A549 (cell line): ENCODE measurements around the gene DARS2. TPM values are rescaled to one million over a fixed set of nuclear protein-coding genes. Genes with fewer than 3 reads are reported as not detected.

Experiments used
- ATAC-seq, 2 experiments: fragments of 200-7000 bp in 1 of 2; fragments of >200 bp in 1 of 2; cut with Nextera tagmentation in 1 of 2; cut with Tn5 transposase in 1 of 2; 3 replicates each; pipeline versions ENCODE4 v1.8.0 to v1.9.1; 2018 to 2020; ENCODE audit warnings: mild to moderate bottlenecking in 1 of 2, moderate library complexity in 1 of 2
- CTCF ChIA-PET: fragments of 300-600 bp; sonication (Branson Sonifier 250); formaldehyde crosslinking; extraction: SDS; loops from one replicate; lab custom pipeline; 2021; ENCODE audit warnings: antibody characterized with exemption, inconsistent platforms; lab: Yijun Ruan, JAX
- POLR2A ChIA-PET: fragments of 350-600 bp; formaldehyde crosslinking; extraction: SDS; loops from one replicate; lab custom pipeline; 2021; ENCODE audit warnings: antibody characterized with exemption, inconsistent platforms; lab: Yijun Ruan, JAX
- DNase-seq, 2 experiments: peaks; one replicate each; pipeline versions ENCODE4 v3.0.0 to v3.0.0-alpha.2; 2011 to 2016; ENCODE audit warnings: low read depth in 1 of 2, low spot score in 1 of 2
- FAIRE-seq: peaks from 2 replicates; lab custom pipeline; 2011; peaks lifted over from hg19 to GRCh38; lab: Jason Lieb, UNC
- H3K27ac ChIP-seq, 2 experiments: fragments of >200 bp; sonication (Bioruptor Twin); formaldehyde crosslinking; 3 replicates each; pipeline ENCODE4 v1.5.1; 2016 to 2017
- H3K4me1 ChIP-seq: fragments of >200 bp; sonication (Bioruptor Twin); formaldehyde crosslinking; 3 replicates; pipeline ENCODE4 v1.6.1; 2016
- H3K4me2 ChIP-seq: fragments of >200 bp; sonication (Bioruptor Twin); formaldehyde crosslinking; 3 replicates; pipeline ENCODE4 v1.6.1; 2016
- H3K4me3 ChIP-seq: fragments of >200 bp; sonication (Bioruptor Twin); formaldehyde crosslinking; 3 replicates; pipeline ENCODE4 v1.5.1; 2016
- H3K9me3 ChIP-seq: fragments of >200 bp; sonication (Bioruptor Twin); formaldehyde crosslinking; 3 replicates; pipeline ENCODE4 v1.6.1; 2016
- EHF ChIP-seq: fragments of 250-450 bp; sonication (Bioruptor Pico); IDR thresholded peaks from 2 replicates; pipeline ENCODE4 v1.5.0; 2020; ENCODE audit warnings: mild to moderate bottlenecking
- EP300 ChIP-seq, 2 experiments: fragments of >200 bp; sonication (Bioruptor Twin); formaldehyde crosslinking; IDR thresholded peaks; 2 replicates in 1 of 2; 3 replicates in 1 of 2; pipeline ENCODE4 v1.6.1; 2016 to 2017
- FOSB ChIP-seq: fragments of 250-450 bp; sonication (Bioruptor Pico); IDR thresholded peaks from 2 replicates; pipeline ENCODE4 v1.5.0; 2020; ENCODE audit warnings: mild to moderate bottlenecking, moderate library complexity
- FOSL2 ChIP-seq, 2 experiments: fragments of 450-650 bp in 1 of 2; fragments of >200 bp in 1 of 2; sonication (Bioruptor Twin) in 1 of 2; formaldehyde crosslinking; IDR thresholded peaks; 2 replicates each; pipeline versions ENCODE4 v1.5.0 to v1.6.1; 2016 to 2020; ENCODE audit warnings: mild to moderate bottlenecking in 1 of 2, moderate library complexity in 1 of 2
- FOXS1 ChIP-seq: fragments of 250-450 bp; sonication (Bioruptor Pico); IDR thresholded peaks from 2 replicates; pipeline ENCODE4 v1.5.0; 2020; ENCODE audit warnings: mild to moderate bottlenecking, moderate library complexity
- GATA3 ChIP-seq: IDR thresholded peaks from 2 replicates; pipeline ENCODE4 v1.6.1; 2012; ENCODE audit warnings: borderline replicate concordance
- HDAC2 ChIP-seq: fragments of 200-600 bp; sonication (generic); IDR thresholded peaks from 2 replicates; pipeline ENCODE4 v1.6.1; 2016
- HEYL ChIP-seq: fragments of 250-450 bp; sonication (Bioruptor Pico); IDR thresholded peaks from 2 replicates; pipeline ENCODE4 v1.8.0; 2021; ENCODE audit warnings: mild to moderate bottlenecking, moderate library complexity
- HOXB13 ChIP-seq: fragments of 250-450 bp; sonication (Bioruptor Pico); IDR thresholded peaks from 2 replicates; pipeline ENCODE4 v1.5.0; 2020; ENCODE audit warnings: low read depth, mild to moderate bottlenecking, moderate library complexity
- HOXB5 ChIP-seq: fragments of 250-450 bp; sonication (Bioruptor Pico); IDR thresholded peaks from 2 replicates; pipeline ENCODE4 v1.5.0; 2020; ENCODE audit warnings: mild to moderate bottlenecking, moderate library complexity
- JUN ChIP-seq, 2 experiments: fragments of >200 bp; sonication (Bioruptor Twin); formaldehyde crosslinking; IDR thresholded peaks; 2 replicates in 1 of 2; 3 replicates in 1 of 2; pipeline ENCODE4 v1.6.1; 2016 to 2017
- JUNB ChIP-seq: fragments of >200 bp; sonication (Bioruptor Twin); formaldehyde crosslinking; IDR thresholded peaks from 2 replicates; pipeline ENCODE4 v1.6.1; 2016
- MAFK ChIP-seq: fragments of 450-650 bp; IDR thresholded peaks from 2 replicates; pipeline ENCODE4 v1.6.1; 2014; ENCODE audit not compliant: partially characterized antibody
- MYC ChIP-seq: IDR thresholded peaks from 2 replicates; pipeline ENCODE4 v1.6.1; 2012; ENCODE audit warnings: mild to moderate bottlenecking, inconsistent platforms, low read length, improper control_type of control experiment, borderline replicate concordance
- NFE2L2 ChIP-seq: fragments of 150-350 bp; conservative IDR thresholded peaks from 2 replicates; pipeline ENCODE4 v1.6.1; 2014; ENCODE audit warnings: low read length
- PHF8 ChIP-seq: fragments of 200-600 bp; sonication (generic); IDR thresholded peaks from 2 replicates; pipeline ENCODE4 v1.6.1; 2016; ENCODE audit warnings: low read depth, mild to moderate bottlenecking, antibody characterized with exemption, moderate library complexity, borderline replicate concordance
- POLR2A ChIP-seq: IDR thresholded peaks from 2 replicates; pipeline ENCODE4 v1.6.1; 2012; ENCODE audit warnings: mild to moderate bottlenecking, low read length
- RAD21 ChIP-seq, 2 experiments: fragments of >200 bp in 1 of 2; sonication (Bioruptor Twin) in 1 of 2; formaldehyde crosslinking in 1 of 2; IDR thresholded peaks in 1 of 2; conservative IDR thresholded peaks in 1 of 2; 2 replicates in 1 of 2; 3 replicates in 1 of 2; pipeline ENCODE4 v1.6.1; 2012 to 2018; ENCODE audit warnings: inconsistent platforms in 1 of 2
- ZFP36 ChIP-seq: fragments of 450-650 bp; IDR thresholded peaks from 2 replicates; pipeline ENCODE4 v1.6.1; 2014; ENCODE audit warnings: borderline replicate concordance; ENCODE audit not compliant: partially characterized antibody
- WGBS: methylation state at CpG from one replicate; pipeline ENCODE4 v1.1.6; 2017; ENCODE audit errors: missing lambda C conversion rate; 5-methylcytosine and 5-hydroxymethylcytosine counted together
- polyA plus RNA-seq, 4 experiments: library from polyadenylated mRNA; depleted of rRNA in 3 of 4; stranded (reverse); fragments of >200 nt; fragmentation: RNase III in 1 of 4; extraction: RNeasy Plus Mini Kit Qiagen cat#74134 plus additional on column Dnase treatment in 1 of 4; gene quantifications; 2 replicates in 3 of 4; 3 replicates in 1 of 4; pipeline ENCODE4 v1.2.3, GENCODE V29; 2011 to 2017
- TF ChIP-seq, protein P1 (sequence below): fragments of 250-450 bp; sonication (Bioruptor Pico); IDR thresholded peaks from 2 replicates; pipeline ENCODE4 v1.5.0; 2020; ENCODE audit warnings: low read depth, mild to moderate bottlenecking, moderate library complexity
- TF ChIP-seq, protein P2 (sequence below): IDR thresholded peaks from 2 replicates; pipeline ENCODE4 v1.6.1; 2012
- TF ChIP-seq, protein P3 (sequence below): fragments of >200 bp; sonication (Bioruptor Twin); formaldehyde crosslinking; IDR thresholded peaks from 3 replicates; pipeline ENCODE4 v1.6.1; 2016
- TF ChIP-seq, protein P4 (sequence below): fragments of 250-450 bp; sonication (Bioruptor Pico); IDR thresholded peaks from 2 replicates; pipeline ENCODE4 v1.5.0; 2021; ENCODE audit warnings: mild to moderate bottlenecking, moderate library complexity, borderline replicate concordance

The DARS2 gene
- polyA plus RNA-seq, 2 of the 4 experiments (the other 2 are of a cell fraction): 43.1 to 70.4 TPM

DNA sequence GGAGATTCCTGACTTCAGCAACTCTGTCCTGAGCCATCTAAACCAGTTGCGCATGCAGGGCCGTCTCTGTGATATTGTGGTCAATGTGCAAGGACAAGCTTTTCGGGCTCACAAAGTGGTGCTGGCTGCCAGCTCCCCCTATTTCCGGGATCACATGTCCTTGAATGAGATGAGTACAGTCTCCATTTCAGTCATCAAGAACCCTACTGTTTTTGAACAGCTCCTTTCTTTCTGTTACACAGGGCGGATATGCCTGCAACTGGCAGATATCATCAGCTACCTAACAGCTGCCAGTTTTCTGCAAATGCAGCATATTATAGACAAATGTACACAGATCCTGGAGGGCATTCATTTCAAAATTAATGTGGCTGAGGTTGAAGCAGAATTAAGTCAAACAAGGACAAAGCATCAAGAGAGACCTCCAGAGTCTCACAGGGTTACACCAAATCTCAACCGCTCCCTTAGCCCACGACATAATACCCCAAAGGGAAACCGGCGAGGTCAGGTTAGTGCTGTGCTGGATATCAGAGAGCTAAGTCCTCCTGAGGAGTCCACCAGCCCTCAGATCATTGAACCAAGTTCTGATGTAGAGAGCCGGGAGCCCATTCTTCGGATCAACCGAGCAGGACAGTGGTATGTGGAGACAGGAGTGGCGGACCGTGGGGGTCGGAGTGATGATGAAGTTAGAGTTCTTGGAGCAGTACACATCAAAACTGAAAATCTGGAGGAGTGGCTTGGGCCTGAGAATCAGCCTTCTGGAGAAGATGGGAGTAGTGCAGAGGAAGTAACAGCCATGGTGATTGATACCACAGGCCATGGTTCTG, 46.0 kb downstream of the DARS2 start:
- POLR2A ChIA-PET: no interaction called here
- TF ChIP-seq MAFK (peak; percentile 38), GATA3 (no peak)
- 93% methylated on average over 15 of the region's 15 CpGs for WGBS
- Histone ChIP-seq H3K4me3 (no peak overlapping the region), H3K9me3 (no peaks in the 10 kb centered on the region), H3K4me2 (no peak overlapping the region), H3K27ac (no peak overlapping the region), H3K4me1 (peaks cover 7% of the 10 kb centered on the region)
- FAIRE-seq (no peak), DNase-seq (no peak), ATAC-seq (no peak)
- CTCF ChIA-PET: interaction anchor here (0.6 to 2.6 kb wide), 4 partner anchors 8 to 479 kb away, joined by 3 to 14 read pairs (median 4); no protein-coding TSS in a partner anchor

DNA sequence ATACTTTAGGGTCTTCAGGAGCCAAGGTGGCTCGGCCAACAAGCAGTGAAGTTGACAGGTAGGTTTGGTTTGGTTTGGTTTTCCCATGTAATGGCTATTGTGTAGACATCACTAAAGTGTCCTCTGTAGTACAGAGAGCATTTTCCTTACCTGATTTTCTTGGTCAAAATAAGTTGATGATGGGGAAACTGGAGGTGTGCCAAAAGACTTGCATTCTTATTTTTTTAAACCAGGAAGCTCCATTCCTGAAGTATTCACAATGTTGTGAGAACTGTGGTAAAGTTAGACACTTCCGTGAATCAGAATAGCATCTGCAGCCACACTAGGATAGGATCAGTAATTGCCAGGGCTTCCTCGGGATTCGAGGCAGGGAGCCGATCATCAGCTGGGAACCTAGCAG, 46.6 kb downstream of the DARS2 start:
- TF ChIP-seq GATA3 (no peak), JUNB (no peak), JUN (IDR thresholded peaks at IDR 0.05) (no peak), EP300 (IDR thresholded peaks at IDR 0.05) (no peak), HOXB13 (CRISPR knock-in tag) (no peak), PHF8 (no peak), HDAC2 (no peak), NFE2L2 (no peak), EHF (CRISPR knock-in tag) (no peak), HEYL (CRISPR knock-in tag) (no peak), FOSB (no peak), MYC (no peak)
- TF ChIP-seq, protein P1, sequence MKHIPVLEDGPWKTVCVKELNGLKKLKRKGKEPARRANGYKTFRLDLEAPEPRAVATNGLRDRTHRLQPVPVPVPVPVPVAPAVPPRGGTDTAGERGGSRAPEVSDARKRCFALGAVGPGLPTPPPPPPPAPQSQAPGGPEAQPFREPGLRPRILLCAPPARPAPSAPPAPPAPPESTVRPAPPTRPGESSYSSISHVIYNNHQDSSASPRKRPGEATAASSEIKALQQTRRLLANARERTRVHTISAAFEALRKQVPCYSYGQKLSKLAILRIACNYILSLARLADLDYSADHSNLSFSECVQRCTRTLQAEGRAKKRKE (CRISPR knock-in tag): no peak
- TF ChIP-seq, protein P2, sequence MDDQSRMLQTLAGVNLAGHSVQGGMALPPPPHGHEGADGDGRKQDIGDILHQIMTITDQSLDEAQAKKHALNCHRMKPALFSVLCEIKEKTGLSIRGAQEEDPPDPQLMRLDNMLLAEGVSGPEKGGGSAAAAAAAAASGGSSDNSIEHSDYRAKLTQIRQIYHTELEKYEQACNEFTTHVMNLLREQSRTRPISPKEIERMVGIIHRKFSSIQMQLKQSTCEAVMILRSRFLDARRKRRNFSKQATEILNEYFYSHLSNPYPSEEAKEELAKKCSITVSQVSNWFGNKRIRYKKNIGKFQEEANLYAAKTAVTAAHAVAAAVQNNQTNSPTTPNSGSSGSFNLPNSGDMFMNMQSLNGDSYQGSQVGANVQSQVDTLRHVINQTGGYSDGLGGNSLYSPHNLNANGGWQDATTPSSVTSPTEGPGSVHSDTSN: no peak
- TF ChIP-seq, all 56 proteins: peak for 0

DNA sequence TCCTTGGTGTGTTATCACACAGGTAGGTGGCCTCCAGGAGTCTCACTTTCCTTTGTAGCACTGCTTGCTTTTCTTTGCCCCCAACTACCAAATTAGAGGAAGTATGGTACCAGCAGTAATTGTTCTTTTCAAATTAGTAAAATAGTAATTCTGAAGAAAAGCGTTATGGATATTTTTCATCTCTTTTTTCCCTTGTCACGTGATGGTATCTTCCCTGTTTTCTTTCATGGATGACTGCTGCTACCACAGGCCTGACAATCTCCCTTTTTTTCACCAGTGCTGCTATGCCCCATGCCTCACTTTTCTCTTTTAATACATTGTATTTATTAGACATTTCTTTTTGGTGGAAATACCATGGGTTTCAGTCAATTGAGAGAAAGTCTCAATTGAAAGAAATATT, 47.0 kb downstream of the DARS2 start:
- H3K4me1 ChIP-seq: peaks cover 9% of the 10 kb centered on the region
- no peak overlapping the region for H3K4me2 ChIP-seq
- no peak overlapping the region for H3K27ac ChIP-seq
- no peak for DNase-seq
- TF ChIP-seq FOXS1 (CRISPR knock-in tag) (no peak), FOSB (no peak), GATA3 (no peak)
- TF ChIP-seq, protein P1 (CRISPR knock-in tag): no peak
- FAIRE-seq: no peak
- ATAC-seq: no peak
- 86% methylated on average over 2 of the region's 2 CpGs for WGBS
- CTCF ChIA-PET: no interaction called here
- H3K4me3 ChIP-seq: no peak overlapping the region
- POLR2A ChIA-PET: no interaction called here
- no peaks in the 10 kb centered on the region for H3K9me3 ChIP-seq

More for the DNA sequence above, 46.6 kb downstream of the DARS2 start:
- POLR2A ChIA-PET: no interaction called here
- no peak overlapping the region for H3K4me3 ChIP-seq
- ATAC-seq: no peak
- FAIRE-seq: no peak
- H3K4me2 ChIP-seq: no peak overlapping the region
- CTCF ChIA-PET: interaction anchor here (2.6 kb wide), 1 partner anchor 43 kb away, joined by 14 read pairs; no protein-coding TSS in a partner anchor
- no peak for DNase-seq
- WGBS: 94% methylated on average over 5 of the region's 5 CpGs
- H3K9me3 ChIP-seq: no peaks in the 10 kb centered on the region
- H3K27ac ChIP-seq: no peak overlapping the region
- H3K4me1 ChIP-seq: peaks cover 9% of the 10 kb centered on the region

DNA sequence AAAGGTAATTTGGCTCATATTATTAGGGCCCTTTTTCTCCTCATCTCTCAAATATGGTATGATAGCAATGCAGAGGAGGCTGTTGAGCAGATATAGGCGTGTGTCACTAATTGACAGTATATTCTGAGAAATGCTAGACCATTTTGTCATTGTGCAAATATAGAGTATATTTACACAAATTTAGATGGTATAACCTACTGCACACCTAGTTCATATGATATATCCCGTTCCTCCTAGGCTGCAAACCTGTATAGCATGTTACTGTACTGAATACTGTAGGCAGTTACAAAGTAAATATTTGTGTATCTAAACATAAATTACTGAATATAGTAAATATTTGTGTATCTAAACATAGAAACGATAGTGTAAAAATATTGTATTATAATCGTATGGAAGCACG, 52.3 kb downstream of the DARS2 start:
- WGBS: 78% methylated on average over 5 of the region's 5 CpGs
- no peak for FAIRE-seq
- POLR2A ChIA-PET: interaction anchor here (1.2 kb wide), 1 partner anchor 9 kb away, joined by 7 read pairs; the partner anchor contains the start of genes GAS5 and ZBTB37
- TF ChIP-seq, protein P3, sequence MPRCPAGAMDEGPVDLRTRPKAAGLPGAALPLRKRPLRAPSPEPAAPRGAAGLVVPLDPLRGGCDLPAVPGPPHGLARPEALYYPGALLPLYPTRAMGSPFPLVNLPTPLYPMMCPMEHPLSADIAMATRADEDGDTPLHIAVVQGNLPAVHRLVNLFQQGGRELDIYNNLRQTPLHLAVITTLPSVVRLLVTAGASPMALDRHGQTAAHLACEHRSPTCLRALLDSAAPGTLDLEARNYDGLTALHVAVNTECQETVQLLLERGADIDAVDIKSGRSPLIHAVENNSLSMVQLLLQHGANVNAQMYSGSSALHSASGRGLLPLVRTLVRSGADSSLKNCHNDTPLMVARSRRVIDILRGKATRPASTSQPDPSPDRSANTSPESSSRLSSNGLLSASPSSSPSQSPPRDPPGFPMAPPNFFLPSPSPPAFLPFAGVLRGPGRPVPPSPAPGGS: no peak
- TF ChIP-seq FOXS1 (CRISPR knock-in tag): no peak
- no peak for TF ChIP-seq RAD21 (conservative IDR thresholded peaks at IDR 0.05 in 1 of 2, IDR thresholded peaks at IDR 0.05 in 1 of 2)
- TF ChIP-seq HDAC2: no peak
- no peak for TF ChIP-seq FOSL2 (IDR thresholded peaks at IDR 0.05)
- TF ChIP-seq FOSL2 (CRISPR knock-in tag; IDR thresholded peaks at IDR 0.05): no peak
- no peak for TF ChIP-seq POLR2A
- no peak for TF ChIP-seq HOXB5 (CRISPR knock-in tag)
- no peak for TF ChIP-seq ZFP36
- TF ChIP-seq, protein P4, sequence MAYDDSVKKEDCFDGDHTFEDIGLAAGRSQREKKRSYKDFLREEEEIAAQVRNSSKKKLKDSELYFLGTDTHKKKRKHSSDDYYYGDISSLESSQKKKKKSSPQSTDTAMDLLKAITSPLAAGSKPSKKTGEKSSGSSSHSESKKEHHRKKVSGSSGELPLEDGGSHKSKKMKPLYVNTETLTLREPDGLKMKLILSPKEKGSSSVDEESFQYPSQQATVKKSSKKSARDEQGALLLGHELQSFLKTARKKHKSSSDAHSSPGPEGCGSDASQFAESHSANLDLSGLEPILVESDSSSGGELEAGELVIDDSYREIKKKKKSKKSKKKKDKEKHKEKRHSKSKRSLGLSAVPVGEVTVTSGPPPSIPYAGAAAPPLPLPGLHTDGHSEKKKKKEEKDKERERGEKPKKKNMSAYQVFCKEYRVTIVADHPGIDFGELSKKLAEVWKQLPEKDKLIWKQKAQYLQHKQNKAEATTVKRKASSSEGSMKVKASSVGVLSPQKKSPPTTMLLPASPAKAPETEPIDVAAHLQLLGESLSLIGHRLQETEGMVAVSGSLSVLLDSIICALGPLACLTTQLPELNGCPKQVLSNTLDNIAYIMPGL (CRISPR knock-in tag): no peak
- no peak for TF ChIP-seq HEYL (CRISPR knock-in tag)

More for the DNA sequence above, 52.3 kb downstream of the DARS2 start:
- DNase-seq: no peak
- Histone ChIP-seq H3K27ac (no peak overlapping the region), H3K9me3 (no peaks in the 10 kb centered on the region), H3K4me2 (no peak overlapping the region), H3K4me1 (peaks cover 2% of the 10 kb centered on the region; the same call in 1 of the 3 replicates), H3K4me3 (no peak overlapping the region)
- CTCF ChIA-PET: no interaction called here
- ATAC-seq: no peak
